HG02970 (cell line): Measurements from ENCODE around the gene EMC8.

Source experiments
- ATAC-seq: cut with Tn5 transposase; IDR thresholded peaks from one replicate; pipeline ENCODE4 v1.9.1; 2021; ENCODE audit warnings: mild to moderate bottlenecking, moderate library complexity, moderate number of reproducible peaks; ENCODE audit not compliant: unreplicated experiment, low FRiP score

Gene EMC8

DNA sequence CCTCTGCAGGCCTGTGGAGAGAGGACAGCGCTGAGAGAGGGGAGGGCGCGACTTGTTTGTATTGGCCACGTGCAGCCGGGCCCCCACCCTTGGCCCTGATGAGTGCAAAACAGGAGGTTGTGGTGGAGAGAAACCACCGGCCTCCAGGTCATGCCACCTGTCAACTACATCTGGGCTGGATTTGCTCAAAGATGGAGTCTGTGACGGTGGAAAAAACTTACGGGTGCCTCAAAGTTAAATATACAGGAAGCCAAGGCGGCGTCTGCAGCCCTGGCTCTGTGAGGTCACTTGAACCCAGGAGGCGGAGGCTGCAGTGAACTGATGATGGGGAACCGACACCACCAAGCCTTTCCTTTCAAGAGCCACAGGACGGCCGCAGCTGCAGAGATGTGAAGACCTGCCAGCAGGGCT lies 64.1 kb downstream of the EMC8 start:
- no peak for ATAC-seq

DNA sequence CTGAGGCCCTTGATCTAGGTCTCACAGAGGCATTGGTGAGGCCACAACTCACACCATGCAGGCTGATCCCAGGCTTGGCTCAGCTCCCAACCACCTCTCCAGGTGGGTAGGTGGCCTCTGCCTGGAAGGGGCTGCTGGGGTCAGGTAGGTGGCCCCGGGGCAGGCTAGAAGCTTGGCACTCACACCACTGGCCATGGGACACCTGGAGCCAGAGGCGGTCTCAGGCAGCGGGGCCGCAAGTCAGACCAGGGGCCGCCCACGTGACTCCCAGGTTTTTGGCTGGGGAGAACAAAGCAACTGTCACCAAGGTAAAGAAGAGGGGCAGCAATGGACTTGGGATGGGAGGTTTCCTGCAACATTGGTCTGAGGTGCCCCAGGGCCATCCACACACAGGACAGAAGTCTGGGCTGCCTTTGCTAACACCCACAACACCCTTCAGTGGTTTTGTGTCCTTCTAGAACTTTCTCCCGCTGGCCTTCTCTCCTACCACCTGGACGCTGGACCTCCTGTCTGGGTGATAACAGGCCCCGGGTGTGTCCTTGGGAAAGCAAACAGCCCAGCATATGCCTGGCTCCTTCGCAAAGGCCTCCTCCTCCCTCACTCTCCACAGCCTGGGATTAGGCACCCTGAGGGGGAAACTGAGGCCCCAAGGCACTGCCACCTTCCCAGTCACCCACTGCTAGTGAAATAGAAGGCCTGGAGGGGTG lies 64.9 kb downstream of the EMC8 start:
- ATAC-seq, result no peak

DNA sequence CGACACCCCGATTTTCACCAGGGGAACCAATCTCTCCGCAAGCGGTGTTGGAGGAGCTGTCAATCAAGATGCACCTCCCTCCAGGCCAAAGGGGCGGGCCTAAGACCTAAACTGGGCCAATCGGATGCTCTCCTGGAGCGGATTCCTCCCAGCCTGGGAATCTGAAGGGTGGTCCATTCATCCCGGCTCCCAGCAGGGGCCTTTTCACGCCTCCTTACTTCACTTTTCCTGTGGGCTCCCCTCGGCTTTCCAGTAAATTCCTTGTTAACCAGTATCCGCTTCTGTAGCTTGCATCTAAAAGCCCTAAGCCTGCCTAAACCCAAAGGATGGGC lies 65.5 kb downstream of the EMC8 start:
- no peak for ATAC-seq

DNA sequence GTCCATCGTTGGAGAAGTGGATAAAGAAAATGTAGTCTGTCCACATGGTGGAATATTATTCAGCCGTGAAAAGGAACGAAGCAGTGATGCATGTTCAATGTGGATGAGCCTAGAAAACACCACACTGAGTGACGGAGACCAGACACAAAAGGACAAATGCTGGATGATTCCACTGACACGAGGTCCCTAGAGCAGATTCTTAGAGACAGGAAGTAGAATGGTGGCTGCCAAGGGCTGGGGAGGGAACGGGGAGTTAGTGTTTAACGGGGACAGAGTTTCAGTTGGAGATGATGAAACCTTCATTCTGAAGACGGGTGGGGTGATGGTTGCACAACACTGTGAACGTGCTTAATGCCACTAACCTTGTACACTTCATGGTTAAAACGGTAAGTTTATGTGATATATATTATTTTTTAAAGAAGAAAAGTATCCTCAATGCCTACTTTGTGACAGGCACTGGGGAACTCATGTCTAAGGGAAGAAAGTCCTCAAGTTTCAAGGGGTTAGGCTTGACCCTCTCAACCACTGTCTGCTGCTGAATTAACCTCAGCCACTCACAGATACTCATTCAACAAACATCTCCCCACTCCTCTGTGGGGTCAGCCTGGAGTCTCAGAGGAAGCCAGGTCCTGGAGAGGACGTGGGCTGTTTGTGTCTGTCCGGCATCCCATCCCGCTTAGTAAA lies 66.0 kb downstream of the EMC8 start:
- no peak for ATAC-seq

DNA sequence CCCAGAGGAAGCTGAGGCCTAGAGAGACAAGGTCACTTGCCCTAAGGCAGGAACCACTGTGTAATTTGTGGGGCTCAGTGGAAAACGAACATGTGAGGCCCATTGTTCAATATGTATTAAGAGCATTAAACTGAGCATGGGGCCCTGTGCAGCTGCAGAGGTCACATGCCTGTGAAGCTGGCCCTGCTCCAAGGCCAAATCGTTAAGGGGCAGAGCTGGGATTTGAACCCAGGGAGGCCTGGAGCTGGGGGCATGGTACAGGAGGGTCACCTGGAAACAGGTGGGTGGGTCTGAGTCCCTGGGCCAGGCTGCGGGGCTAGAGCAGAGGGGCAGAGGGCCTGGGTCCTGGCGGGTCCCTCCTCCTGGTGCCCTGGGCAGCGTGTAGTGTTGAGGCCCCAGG lies 68.2 kb downstream of the EMC8 start:
- ATAC-seq, result no peak

DNA sequence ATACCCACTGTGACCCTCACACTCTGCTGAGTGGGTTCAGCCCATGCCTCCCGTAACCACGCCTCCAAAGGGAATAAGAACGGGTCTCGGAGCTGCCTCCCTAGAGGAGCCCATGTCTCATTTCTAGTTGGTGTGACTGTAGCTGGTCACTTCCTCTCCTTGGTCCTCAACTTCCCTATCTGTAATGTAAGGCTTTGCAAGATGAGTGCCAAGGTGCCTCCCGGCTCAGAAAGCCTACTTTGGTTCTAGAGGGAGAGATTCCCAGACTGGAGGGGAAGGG lies 69.2 kb downstream of the EMC8 start:
- no peak for ATAC-seq

DNA sequence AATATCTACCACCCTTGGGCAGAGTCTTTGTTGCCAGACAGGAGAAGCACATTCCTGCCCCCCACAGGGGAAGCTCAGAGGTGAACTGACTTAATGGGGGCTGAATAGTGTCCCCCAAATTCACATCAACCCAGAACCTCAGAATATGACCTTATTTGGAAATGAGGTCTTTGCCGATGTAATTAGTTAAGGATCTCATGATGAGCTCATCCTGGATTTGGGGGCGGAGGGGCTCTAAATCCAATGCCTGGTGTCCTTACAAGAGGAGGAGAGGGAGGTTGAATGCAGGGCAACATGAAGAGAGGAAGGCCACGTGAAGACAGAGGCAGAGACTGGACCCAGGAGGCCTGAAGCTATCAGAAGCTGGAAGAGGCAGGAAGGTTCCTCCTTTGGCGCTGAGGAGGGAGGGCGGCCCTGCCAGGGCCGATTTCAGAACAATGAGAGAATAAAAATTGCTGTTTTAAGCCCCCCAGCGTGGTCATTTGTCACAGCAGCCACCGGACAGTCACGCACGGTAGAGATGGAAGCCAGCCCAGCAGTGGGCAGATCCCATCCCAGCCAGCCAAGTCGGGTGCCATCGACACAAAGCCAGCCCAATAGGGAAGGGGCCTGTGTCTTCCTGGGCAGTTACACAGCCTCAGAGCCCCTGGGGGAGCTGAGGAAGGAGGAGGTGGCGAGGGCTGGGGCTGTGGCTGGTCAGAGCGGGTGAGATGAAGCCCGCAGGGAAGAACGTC lies 69.7 kb downstream of the EMC8 start:
- no peak for ATAC-seq

DNA sequence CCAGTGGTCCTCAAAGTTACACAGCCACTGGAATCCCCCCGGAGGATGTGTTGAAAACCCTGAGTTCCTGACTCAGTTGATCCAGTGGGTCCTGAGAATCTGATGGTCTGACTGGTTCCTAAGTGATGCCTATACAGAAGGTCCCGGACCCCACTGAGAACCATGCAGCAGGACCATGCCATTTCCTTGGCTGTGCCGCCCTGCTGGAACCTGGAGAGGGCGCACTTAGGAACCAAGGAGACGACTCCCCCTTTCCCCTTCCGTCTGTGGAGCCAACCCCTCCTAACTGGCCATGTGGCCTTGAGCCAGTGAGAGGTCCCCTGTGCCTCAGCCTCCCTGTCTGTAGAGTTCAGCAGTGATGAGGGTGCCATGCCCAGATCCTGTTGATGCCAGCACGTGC lies 70.5 kb downstream of the EMC8 start:
- no peak for ATAC-seq
